Transverse colon (tissue), 4 donors: ENCODE results near the gene C14orf180. TPM values are rescaled to one million over a fixed set of nuclear protein-coding genes. Genes with fewer than 3 reads are reported as not detected.

ENCODE experiments used
- DNase-seq: peaks from one replicate; pipeline ENCODE4 v3.0.0-alpha.2; 2019
- H3K27ac ChIP-seq, 4 donors: fragments of 200-600 bp; sonication (generic); 2 replicates each; pipeline ENCODE4 v1.5.1; 2016 to 2018; ENCODE audit warnings: inconsistent platforms in 4 of 4
- H3K27me3 ChIP-seq: fragments of 200-600 bp; sonication (generic); 2 replicates; pipeline ENCODE4 v1.5.1; 2017; ENCODE audit warnings: inconsistent platforms
- H3K36me3 ChIP-seq, 4 donors: fragments of 200-600 bp; sonication (generic); 2 replicates each; pipeline ENCODE4 v1.5.1; 2017 to 2019; ENCODE audit warnings: inconsistent platforms in 4 of 4
- H3K4me1 ChIP-seq, 4 donors: fragments of 200-600 bp; sonication (generic); 2 replicates each; pipeline ENCODE4 v1.5.1; 2017 to 2020; ENCODE audit warnings: inconsistent platforms in 4 of 4
- H3K4me3 ChIP-seq, 4 donors: fragments of 200-600 bp; sonication (generic); 1 replicate in 1 of 4; 2 replicates in 3 of 4; pipeline versions ENCODE4 v1.5.1 to v1.6.1; 2017 to 2019; ENCODE audit warnings: inconsistent platforms in 4 of 4
- H3K9me3 ChIP-seq, 2 donors: fragments of 200-600 bp; sonication (generic); 2 replicates each; pipeline ENCODE4 v1.5.1; 2017 to 2019; ENCODE audit warnings: inconsistent platforms in 2 of 2
- CTCF ChIP-seq, 5 experiments: fragments of 200-600 bp in 3 of 5; fragments of 450-650 bp in 2 of 5; sonication (generic) in 3 of 5; IDR thresholded peaks; 1 replicate in 2 of 5; 2 replicates in 3 of 5; pipeline ENCODE4 v1.5.1; 2016 to 2017; ENCODE audit warnings: antibody characterized with exemption in 5 of 5, inconsistent platforms in 3 of 5, mild to moderate bottlenecking in 2 of 5, moderate library complexity in 1 of 5
- EP300 ChIP-seq: sonication (generic); formaldehyde crosslinking; IDR thresholded peaks from one replicate; pipeline ENCODE4 v1.6.1; 2017; ENCODE audit warnings: antibody characterized with exemption, low read depth
- POLR2A ChIP-seq: fragments of 450-650 bp; IDR thresholded peaks from one replicate; pipeline ENCODE4 v1.6.1; 2016; ENCODE audit warnings: antibody characterized with exemption, mild to moderate bottlenecking, moderate library complexity
- POLR2AphosphoS5 ChIP-seq, 3 donors: sonication (generic); formaldehyde crosslinking; IDR thresholded peaks; one replicate each; pipeline ENCODE4 v1.6.1; 2016; ENCODE audit warnings: antibody characterized with exemption in 3 of 3
- WGBS, 2 donors: methylation state at CpG; one replicate each; pipeline ENCODE4 v1.1.5; 2018; ENCODE audit warnings: low coverage in 1 of 2; 5-methylcytosine and 5-hydroxymethylcytosine counted together
- in situ Hi-C, 4 donors: fragments of 200-750 bp; cut with MboI; loops; one replicate each; pipeline versions ENCODE4 v1.15.0 to v1.15.1; 2017; ENCODE audit warnings: low sequenced_read_pairs in 3 of 4, low pct_ligation_motif_present in 1 of 4, low pct_unique_long_range_greater_than_20kb in 1 of 4
- intact Hi-C: fragments of 100-400 bp; cut with DNase I; formaldehyde crosslinking; loops from one replicate; pipeline ENCODE4 v1.15.1; 2023; ENCODE audit warnings: low total_unique reads
- total RNA-seq, 4 donors: library from RNA; depleted of rRNA; stranded (reverse); fragments of >200 nt; gene quantifications; one replicate each; pipeline ENCODE4 v1.1.0, GENCODE V29; 2016

C14orf180 gene
- total RNA-seq, 4 donors from 2014 or later = 0.32 to 2.3 (median 1.1) TPM; not detected in 1

GRCh38 chr14:104601786-104602185 is 22.2 kb downstream of the C14orf180 start:
- DNase-seq = no peak
- in situ Hi-C loops (no loop called here), intact Hi-C loops (no loop called here)
- no peaks in the 10 kb centered on the region for H3K9me3 ChIP-seq
- 55% methylated on average over 6 of the region's 9 CpGs; no CpG with 5 or more reads in 1 of the 2 donors for WGBS, 2 donors
- no peaks in the 10 kb centered on the region for H3K36me3 ChIP-seq
- TF ChIP-seq POLR2A (no peak), EP300 (no peak), POLR2AphosphoS5 (IDR thresholded peaks at IDR 0.05) (no peak), CTCF (IDR thresholded peaks at IDR 0.05) (no peak)
- no peak overlapping the region for H3K27ac ChIP-seq
- peaks cover 0 to 4% (median 2%) of the 10 kb centered on the region in 4 donors for H3K4me1 ChIP-seq
- H3K27me3 ChIP-seq = peaks cover 65% of the 10 kb centered on the region
- no peak overlapping the region for H3K4me3 ChIP-seq

- H3K27ac ChIP-seq = no peak overlapping the region
- in situ Hi-C loops (no loop called here), intact Hi-C loops (no loop called here)
- no peak overlapping the region for H3K4me3 ChIP-seq
- H3K27me3 ChIP-seq = peaks cover 71% of the 10 kb centered on the region
- no peak for DNase-seq
- H3K36me3 ChIP-seq = no peaks in the 10 kb centered on the region
- H3K4me1 ChIP-seq = peaks cover 0 to 4% (median 2%) of the 10 kb centered on the region in 4 donors
- TF ChIP-seq EP300 (no peak), CTCF (IDR thresholded peaks at IDR 0.05) (no peak), POLR2A (no peak), POLR2AphosphoS5 (IDR thresholded peaks at IDR 0.05) (no peak)
- no peaks in the 10 kb centered on the region for H3K9me3 ChIP-seq
- WGBS, 2 donors = 70 to 83% methylated on average over 2 to 11 of the region's 11 CpGs
Observed at GRCh38 chr14:104602315-104602932, 22.9 kb downstream of the C14orf180 start.

- Histone ChIP-seq H3K27me3 (peaks cover 74% of the 10 kb centered on the region), H3K9me3 (no peaks in the 10 kb centered on the region), H3K4me1 (peaks cover 0 to 4% (median 2%) of the 10 kb centered on the region in 4 donors), H3K36me3 (no peaks in the 10 kb centered on the region), H3K27ac (no peak overlapping the region), H3K4me3 (no peak overlapping the region)
- intact Hi-C loops = no loop called here
- no peak for DNase-seq
- in situ Hi-C loops = no loop called here
- WGBS, 2 donors = 90% methylated on average over 7 of the region's 7 CpGs; no CpG with 5 or more reads in 1 of the 2 donors
- TF ChIP-seq POLR2AphosphoS5 (IDR thresholded peaks at IDR 0.05) (no peak), EP300 (no peak), CTCF (IDR thresholded peaks at IDR 0.05) (no peak), POLR2A (no peak)
Observed at GRCh38 chr14:104602933-104603325, 23.4 kb downstream of the C14orf180 start.

- in situ Hi-C loops = no loop called here
- Histone ChIP-seq H3K36me3 (no peaks in the 10 kb centered on the region), H3K27me3 (peaks cover 78% of the 10 kb centered on the region), H3K4me1 (peaks cover 0 to 4% (median 2%) of the 10 kb centered on the region in 4 donors), H3K27ac (no peak overlapping the region), H3K4me3 (peak overlapping the region in 1 of 4 donors; percentile 33), H3K9me3 (no peaks in the 10 kb centered on the region)
- no peak for DNase-seq
- WGBS, 2 donors = 0 to 32% methylated on average over 3 to 31 of the region's 32 CpGs
- TF ChIP-seq POLR2A (no peak), CTCF (IDR thresholded peaks at IDR 0.05) (no peak), EP300 (no peak), POLR2AphosphoS5 (IDR thresholded peaks at IDR 0.05) (no peak)
- intact Hi-C loops = no loop called here
Observed at GRCh38 chr14:104603711-104604401, 24.3 kb downstream of the C14orf180 start.
